ENCODE data around the gene PHF14. TPM values are rescaled to one million over a fixed set of nuclear protein-coding genes. Genes with fewer than 3 reads are reported as not detected.

PHF14 gene
- total RNA-seq, 1 experiment from 2014 or later, result 21.8 TPM

DNA sequence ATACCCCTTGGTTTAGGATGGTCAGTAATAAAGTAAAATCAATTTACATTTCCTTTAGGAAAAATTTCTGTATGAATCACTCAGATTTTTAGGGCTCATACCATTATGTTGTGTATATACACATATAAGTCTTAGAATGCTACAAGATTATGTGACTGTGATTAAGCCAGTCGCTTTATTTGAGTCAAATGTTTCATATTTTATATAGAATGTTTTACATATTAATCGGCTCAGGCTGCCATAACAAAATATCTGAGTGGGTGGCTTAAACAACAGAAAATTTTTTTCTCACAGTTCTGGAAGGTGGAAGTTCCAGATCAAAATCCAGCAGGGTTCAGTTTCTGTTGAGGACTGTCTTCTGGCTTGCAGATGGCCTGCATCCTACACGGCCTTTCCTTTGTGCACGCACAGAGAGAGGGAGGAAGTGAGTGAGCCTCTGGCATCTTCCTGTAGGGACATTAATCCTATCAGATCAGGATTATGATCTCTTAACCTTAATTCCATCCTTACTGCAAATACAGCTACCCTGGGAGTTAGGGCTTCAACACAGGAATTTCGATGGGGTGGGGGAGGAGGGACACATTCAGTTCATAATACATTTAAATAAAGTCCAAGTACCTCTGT, 198.0 kb downstream of the PHF14 start:
- DNase-seq (ENCODE audit: low spot score), result no peak

DNA sequence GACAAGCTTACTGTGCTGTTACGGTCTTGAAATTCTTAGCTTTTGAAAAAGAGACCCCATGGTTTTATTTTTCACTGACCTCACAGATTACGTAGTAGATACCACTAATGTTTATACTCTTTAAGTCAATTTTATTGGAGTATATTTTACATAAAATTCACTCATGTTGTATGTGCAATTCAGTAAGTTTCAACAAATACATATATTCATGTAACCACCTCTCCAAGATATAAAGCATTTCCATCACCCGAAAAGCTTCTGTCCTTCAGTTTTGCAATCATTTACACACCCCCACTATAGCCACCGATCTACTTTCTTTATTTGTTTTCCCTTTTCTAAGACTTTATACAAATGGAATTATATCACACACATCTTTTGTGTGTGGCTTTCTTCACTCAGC, 199.2 kb downstream of the PHF14 start:
- DNase-seq (ENCODE audit: low spot score), result no peak

DNA sequence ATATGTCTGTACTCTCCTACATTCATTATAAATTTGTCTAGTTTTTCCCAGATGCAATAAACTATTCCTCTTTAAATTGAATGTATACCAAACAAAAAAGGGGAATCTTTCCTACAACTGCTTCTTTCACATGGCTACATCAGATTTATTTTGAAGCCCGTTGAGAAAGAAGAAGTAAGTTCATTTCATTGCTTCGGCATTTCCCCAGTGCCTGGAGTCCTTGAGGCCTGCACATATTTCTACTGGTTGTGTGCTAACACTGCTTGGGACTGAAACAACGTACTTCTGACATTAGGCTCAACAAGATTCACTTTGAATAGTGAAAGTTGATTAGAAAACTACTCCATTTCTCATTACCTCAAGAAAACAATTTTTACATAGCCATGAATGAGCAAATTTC, 201.7 kb downstream of the PHF14 start:
- no peak for DNase-seq (ENCODE audit: low spot score)

DNA sequence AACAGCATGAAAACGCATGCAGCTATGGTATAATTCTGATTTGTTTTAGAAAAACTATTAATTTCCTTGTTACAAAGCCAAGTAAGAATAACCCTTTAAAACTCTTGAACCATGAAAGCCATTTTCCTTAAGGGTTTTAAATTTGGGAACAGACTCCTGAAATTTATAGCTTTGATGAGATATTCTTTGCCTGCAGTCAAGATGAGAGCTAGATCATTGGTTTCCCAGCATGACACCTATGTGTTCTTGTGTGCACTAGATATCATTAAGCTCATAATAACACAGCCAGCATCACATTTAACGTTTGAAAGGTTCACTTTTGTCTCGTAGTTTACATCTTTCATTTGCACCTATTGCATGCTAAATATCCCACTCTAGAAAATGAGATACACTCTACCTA, 202.2 kb downstream of the PHF14 start:
- no peak for DNase-seq (ENCODE audit: low spot score)

DNA sequence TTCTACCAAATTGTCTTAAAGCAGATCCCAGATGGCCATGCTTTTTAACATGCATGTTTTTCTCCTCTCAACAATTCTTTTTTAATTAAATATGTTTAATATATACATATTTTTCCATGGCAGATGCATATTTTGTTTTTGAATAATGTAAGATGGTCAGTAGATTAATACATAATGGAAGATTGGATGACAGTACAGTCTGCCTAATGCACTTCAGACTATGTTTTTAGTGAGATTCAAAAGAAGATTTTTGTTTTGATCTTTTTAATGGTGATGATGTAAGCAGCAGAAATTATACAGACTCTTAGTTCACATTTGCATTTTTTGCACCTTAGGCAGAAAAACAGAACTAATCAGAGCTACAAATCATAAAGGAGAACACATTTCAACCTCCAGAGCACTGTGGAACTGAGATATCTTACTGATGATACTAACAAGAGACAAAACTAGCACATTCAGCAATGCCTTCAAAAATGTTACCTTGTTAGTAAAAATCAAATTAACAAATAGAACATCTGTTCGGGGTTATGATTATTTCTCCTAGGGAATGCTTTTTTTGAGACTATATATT, 203.4 kb downstream of the PHF14 start:
- DNase-seq (ENCODE audit: low spot score), result no peak

DNA sequence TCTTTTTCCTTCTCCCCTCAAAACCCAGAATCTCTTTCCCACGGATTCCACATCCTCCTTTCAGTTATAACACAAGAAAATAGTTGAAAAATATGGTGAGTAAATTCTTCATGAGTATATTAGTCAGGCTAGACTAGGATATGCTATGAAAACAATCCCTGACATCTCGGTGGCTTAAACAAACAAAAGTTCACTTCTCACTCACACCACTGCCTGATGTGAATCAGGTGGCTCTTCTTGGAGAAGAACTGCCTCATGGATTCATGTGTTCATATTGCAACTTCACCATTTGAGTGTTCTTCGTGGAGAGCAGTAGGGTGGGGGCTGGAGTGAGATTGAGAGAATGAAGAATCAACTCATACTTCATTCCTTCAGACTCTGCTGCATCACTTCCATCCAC, 204.1 kb downstream of the PHF14 start:
- no peak for DNase-seq (ENCODE audit: low spot score)

DNA sequence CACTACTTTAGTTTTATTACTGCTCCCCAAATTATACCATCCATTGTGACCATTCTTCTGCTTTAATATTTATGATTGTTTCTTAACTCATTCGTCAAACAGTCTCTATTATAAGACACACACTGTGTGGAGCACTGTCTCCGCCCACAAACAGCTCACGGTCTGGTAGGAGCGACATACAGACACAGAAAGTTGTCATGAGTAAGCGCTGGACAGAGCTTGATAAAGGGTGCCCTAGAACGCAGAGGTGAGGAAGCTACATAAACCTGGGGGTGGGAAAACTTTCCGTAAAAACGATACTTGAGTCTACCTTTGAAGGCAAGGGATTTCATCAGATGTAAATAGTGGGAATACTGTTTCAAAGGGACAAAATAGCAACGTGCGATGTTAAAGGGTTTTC, 207.9 kb downstream of the PHF14 start:
- DNase-seq (ENCODE audit: low spot score), result no peak

DNA sequence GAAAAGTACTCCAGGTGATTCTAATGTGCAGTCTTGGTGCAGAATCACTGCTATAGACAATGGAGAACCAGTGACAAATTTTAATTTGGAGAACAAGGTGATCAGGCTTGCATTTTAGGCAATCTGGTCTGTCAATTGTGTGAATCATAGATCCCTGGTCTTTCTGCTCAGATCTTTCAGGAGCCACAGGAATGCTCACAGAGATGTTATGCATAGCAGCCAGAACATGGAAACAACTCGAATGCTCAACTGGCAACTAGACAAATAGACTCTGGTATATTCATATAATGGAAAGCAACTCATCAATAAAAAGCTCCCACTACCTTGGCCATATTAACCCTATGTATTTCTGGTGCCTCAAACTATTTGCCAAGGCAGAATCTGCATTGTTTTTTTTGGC, 209.1 kb downstream of the PHF14 start:
- DNase-seq (ENCODE audit: low spot score), result no peak

DNA sequence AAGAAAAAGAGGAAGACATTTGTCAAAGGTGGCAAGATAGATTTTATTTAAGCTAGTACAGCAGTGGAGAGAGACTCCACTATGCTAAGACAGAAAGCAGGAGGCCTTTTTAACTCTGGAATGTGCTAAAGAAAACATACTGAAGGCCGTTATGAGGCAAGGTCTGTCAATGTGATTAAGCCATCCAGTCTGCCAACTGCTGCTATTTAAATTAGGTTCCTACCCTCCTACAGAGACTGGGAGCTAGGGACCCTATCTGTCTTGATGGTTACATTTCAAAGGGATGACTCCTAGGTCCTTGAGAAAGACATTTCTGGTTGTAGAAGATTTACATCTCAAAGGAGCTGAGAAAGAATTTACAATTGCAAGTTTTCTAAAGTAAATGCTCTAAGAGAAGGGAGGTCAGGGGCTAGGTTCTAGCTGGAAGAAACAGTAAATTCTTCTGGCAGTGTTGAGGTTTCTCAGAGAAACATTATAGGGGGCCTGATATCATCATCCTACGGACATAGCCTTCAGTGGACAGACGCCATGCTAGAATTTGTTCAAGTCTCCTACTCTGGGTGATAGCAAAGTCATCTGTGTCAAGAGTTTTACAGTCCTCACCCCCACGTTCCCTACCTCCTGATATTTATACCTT, 211.6 kb downstream of the PHF14 start:
- DNase-seq (ENCODE audit: low spot score), result no peak

DNA sequence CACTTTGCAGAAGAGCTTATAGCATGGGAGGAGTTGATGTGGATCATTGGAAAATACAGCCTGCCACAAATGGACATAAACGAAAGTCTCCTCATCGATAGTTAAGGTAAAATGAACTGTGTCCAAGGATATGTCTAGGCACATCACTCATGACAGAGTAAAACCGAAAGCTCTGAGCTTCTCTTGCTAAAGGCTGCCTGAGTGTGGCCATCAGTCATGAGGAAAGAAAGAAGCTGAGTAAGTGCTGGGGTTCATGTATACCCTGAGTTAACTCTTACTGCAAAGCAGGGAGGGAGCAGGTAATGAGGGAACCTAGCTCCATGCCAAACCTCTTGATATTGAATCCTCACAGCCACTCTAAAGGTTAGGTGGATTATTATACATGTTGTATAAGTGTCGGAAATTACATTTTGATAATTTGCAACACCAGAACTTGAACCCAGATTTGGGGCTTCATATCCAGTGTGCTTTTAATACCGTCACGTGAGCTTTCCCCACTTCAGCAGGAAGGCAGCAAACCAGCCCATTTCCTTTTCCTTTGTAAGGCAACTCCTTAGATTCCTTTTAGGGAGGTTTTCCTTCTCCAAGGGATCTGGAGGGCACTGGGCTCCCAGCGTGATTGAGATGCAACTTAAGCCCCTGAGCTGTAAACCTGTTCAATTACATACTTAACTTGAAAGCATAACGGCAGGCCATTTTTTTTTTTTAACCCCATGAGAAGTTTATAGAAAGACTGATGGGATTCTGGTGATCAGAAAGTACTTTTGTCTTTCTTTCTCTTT, 215.0 kb downstream of the PHF14 start:
- DNase-seq (ENCODE audit: low spot score), result no peak

DNA sequence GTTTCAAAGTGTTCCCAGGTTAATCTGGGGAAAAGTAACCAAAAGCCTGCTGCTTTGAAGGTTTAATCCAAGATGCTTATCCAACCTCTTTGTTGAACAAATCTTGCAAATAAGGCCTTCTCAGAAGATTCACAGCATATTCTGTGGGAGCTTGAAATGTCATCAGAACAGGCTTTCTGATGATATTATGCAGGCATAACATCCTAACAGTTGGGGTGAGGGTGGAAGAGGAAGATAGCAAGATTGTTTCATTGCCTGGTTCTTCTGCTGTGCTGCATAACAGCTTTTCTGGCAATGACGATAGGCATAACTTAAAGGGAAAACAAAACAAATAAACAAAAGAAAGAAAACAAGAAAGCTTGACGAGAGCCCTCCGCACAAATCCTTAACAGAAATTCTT, 217.4 kb downstream of the PHF14 start:
- no peak for DNase-seq (ENCODE audit: low spot score)

DNA sequence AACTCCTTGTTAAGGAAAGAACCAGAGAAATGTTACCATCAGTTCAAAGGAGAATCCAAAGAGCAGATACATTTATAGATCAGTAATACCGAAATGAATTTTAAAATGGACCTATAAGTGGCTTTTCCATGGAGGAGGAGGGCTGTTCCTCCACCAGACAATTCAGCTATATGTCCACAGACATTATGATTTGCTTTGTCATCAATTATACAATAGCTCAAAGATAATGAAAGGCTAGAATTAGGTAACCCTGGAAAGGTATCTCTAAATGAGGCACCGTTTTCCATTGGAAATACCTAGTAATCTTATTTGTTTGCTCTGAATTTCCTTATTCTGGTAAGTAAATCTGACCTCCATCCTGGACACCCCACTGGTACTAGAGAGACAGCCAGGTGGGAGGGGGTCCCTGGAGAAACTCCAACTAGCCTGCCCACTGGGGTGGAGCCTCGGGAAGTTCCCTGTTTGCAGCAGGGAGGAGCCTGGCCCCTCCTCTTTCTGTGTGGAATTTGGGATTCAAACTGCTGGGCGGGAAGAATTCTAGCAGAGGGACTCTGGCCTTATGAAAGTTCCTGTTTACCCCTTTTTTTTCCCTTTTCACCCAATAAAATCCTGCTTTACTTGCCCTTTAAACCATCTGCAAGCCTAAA, 218.0 kb downstream of the PHF14 start:
- DNase-seq (ENCODE audit: low spot score), result no peak

DNA sequence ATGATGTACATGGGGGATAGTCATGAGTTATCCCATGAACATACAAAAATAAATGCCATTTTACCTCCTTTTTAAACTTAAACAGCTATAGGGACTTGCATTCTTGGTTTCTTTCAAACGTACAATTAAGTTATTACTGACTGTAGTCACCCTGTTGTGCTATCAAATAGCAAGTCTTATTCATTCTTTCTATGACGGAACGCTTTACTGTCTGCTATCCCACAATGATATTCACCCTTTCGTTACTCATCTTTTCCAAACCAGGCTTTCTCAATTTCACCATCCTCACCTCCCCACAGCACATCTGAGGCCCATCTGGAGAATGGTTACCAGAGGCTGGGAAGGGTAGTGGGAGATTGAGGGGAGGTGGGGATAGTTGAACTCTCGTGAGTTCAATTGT, 218.8 kb downstream of the PHF14 start:
- no peak for DNase-seq (ENCODE audit: low spot score)

DNA sequence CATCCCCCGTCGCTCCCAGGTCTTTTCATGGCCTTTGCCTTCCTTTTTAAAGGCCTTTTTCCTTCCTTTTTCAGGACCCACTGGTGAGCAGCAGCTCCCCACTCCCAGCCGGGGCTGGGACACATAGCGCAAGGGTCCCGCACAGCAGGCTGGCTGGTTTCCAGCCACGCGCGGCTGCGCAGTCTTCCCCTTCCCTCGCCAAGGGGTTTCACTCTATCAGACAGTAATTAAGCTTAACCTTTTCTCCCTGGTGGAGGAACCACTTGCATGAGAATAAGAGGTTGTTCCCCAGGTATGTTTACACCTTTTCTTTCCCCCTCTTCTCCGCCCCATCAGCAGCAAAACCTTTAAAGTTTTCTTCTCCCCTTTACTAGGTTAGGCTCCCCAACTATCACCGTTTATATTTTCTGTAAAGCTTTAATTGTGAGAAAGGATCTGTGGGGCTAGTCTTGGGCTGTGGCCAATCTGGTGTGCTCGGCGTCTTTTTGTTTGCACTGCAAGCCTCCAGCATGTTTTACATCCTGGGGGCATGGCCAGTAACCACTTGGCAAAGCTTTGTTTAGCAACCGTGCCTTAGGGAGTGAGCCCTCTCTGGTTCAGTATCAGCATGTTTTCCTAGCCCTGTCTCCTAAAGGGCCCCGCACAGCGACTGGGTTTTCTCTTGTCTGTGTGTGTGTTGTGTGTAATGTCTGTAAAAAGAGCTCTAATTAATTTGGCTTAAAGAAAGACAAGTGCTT, 219.6 kb downstream of the PHF14 start:
- DNase-seq (ENCODE audit: low spot score), result no peak

DNA sequence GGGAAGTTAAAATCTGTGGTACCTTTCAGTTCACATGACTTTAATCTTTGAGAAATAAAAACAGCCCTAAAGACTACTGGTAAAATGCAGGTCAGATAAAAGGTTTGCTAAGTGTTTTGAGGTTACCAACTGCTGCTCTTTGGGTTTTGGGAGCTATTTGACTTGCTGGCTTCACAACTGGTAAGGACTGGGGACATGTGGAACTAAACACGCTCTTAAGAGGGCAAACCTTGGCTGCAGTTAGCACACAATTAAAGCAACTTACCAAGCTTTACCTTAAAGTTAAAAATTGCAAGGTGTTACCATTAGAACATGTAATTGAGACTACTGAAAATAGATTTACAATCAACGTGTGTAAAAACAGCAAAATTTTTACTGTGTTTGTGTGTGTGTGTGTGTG, 220.2 kb downstream of the PHF14 start:
- DNase-seq (ENCODE audit: low spot score), result no peak

DNA sequence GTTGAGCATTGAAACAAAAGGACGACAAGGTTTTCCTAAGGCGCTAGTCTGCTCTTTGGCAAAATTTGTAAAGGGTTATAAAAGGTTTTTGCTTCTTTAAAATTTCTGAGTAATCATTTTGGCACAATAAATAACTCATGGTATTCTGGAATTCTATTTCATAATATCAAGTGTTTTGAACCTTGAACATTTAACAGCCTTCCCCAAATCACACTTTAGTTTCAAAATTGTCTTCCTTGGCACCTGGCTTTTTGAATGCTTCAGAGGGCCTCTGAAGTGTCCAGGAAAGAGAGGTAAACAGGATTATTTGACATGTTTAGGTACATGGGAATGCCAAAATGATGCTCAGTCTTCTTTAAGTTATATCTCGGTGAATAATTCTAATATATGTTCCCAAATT, 220.8 kb downstream of the PHF14 start:
- DNase-seq (ENCODE audit: low spot score), result no peak

DNA sequence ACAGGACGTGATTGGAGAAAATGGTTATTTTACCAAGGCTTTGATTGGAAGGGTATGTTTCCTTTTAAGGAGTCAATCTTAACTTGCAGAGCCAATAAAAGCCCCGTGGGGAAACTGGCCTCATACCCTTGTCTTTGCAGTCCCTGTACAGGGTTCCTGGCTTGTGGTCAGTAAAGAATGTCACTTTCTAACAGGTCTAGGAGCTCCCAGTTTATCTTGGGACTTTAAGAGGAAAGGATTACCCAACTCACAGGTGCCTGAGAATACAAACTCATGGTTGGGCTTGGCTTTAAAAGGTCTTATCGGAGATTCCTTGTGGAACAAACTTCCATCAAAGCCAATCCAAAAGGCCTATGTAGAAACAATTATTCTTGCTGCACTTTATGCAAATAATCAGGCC, 221.8 kb downstream of the PHF14 start:
- no peak for DNase-seq (ENCODE audit: low spot score)

DNA sequence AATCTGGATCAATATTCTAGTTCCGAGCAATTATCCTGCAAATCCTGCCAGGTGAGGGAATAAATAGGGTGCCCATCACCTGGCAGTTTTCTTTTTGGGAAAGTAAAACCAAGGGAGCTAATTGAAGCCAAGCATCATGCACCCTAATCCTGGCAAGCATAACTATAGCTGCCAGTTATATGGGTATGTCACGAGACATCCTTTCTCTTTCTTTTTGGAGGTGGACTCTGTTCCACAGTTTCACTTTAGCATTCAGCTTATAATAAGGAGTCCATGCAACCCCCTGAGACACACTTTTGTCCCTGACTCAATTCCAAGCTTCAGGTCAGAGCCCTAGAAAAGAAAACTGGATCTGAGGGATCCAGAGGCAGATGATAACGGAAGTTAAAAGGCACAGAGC, 222.5 kb downstream of the PHF14 start:
- DNase-seq (ENCODE audit: low spot score), result no peak

DNA sequence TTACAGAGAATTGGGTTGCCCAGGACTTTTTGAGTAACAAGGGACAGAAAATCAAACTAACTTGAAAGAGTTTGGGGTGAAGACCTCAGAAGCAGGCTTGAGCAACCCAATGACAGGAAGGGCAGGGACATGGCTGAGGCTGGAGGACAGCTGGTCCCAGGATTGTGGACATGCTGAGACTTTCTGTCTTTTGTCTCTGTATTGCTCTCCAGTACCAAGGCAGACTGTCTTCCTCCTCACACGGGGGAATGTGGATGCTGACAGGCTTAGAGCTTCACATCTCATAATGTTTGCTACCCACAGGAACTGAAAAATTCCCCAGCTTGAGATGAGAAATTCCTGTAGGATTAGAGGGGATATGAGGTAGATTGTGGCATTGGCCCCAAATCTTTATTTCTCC, 229.6 kb downstream of the PHF14 start:
- no peak for DNase-seq (ENCODE audit: low spot score)

DNA sequence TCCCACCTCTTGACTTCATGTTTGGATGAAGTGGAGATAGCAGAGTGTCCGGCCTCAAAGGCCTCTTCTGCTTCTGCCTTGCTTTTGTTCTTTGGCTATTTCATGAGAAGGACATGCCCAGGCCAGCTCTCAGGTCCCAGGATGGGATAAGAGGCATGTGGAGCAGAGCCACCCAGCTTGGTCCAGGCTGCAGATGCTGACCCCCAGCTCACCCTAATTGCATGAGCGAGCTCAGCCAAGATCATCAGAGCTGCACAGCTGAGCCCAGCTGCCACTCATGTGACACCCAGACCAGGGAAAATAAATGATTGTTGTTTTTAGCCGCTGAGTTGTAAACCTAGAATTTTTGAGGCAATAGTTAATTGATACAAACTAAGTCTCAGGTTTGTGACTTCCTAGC, 230.0 kb downstream of the PHF14 start:
- DNase-seq (ENCODE audit: low spot score), result no peak

DNA sequence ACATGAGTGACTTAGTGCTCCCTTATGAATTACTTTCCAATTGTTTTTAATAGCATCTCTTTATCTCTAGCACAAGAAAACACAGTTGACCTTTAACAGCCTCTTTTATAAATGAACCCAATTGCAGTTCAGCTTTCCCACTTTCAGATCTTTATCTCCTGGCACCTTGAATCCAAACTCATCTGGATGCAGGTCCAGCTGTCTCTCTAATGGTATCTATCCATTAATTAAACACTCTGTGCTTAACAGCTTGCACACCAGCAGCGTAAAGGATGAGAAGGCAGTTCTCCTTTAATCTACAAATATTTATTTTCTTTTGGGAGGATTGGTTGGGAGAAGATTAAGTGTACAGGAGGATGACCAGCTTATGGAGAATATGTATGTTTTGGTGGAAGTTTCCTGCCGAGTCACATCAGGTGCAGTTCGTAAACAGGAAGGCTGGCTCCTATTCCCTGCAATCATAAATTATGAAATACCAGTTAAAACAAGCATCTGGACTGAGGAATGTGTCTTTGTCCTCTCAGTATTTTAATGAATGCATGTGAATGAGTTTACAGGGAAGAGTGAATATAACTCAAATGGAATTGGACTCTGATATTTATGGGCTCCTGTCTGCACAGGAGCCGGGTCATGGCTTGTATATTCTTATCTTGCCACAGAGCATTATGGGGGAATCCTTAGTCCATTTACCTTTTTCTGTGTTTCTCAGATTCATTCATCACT, 232.7 kb downstream of the PHF14 start:
- DNase-seq (ENCODE audit: low spot score), result no peak

All from HT-29 (cell line).